Aorta (tissue), 5 donors: ENCODE results near the gene UNKL. TPM values are rescaled to one million over a fixed set of nuclear protein-coding genes. Genes with fewer than 3 reads are reported as not detected.

Experiments used
- ATAC-seq: fragments of 200-7000 bp; cut with Tn5 transposase; one replicate; pipeline ENCODE4 v1.9.1; 2022; ENCODE audit warnings: moderate library complexity; ENCODE audit not compliant: low FRiP score
- DNase-seq, 2 donors: peaks; one replicate each; pipeline ENCODE4 v3.0.0-alpha.2; 2020
- H3K27ac ChIP-seq, 2 donors: one replicate each; pipeline ENCODE4 v1.5.1; 2013; ENCODE audit warnings: low read length in 2 of 2, mild to moderate bottlenecking in 2 of 2, moderate library complexity in 2 of 2, control low read depth in 1 of 2, inconsistent platforms in 1 of 2, low read depth in 1 of 2
- H3K27me3 ChIP-seq, 2 donors: one replicate each; pipeline ENCODE4 v1.6.1; 2013; ENCODE audit warnings: control low read depth in 1 of 2, low read length in 1 of 2, mild to moderate bottlenecking in 1 of 2, moderate library complexity in 1 of 2; ENCODE audit not compliant: insufficient read depth in 2 of 2, control insufficient read depth in 1 of 2
- H3K36me3 ChIP-seq, 2 donors: one replicate each; pipeline ENCODE4 v1.6.1; 2013; ENCODE audit warnings: control low read depth in 1 of 2, low read length in 1 of 2, mild to moderate bottlenecking in 1 of 2; ENCODE audit not compliant: insufficient read depth in 2 of 2, control insufficient read depth in 1 of 2
- H3K4me1 ChIP-seq, 2 donors: one replicate each; pipeline ENCODE4 v1.6.1; 2013; ENCODE audit warnings: low read length in 2 of 2, control low read depth in 1 of 2, mild to moderate bottlenecking in 1 of 2, moderate library complexity in 1 of 2; ENCODE audit not compliant: insufficient read depth in 2 of 2, control insufficient read depth in 1 of 2
- H3K4me3 ChIP-seq, 2 donors: one replicate each; pipeline ENCODE4 v1.5.1; 2013; ENCODE audit warnings: low read length in 2 of 2, control low read depth in 1 of 2, mild to moderate bottlenecking in 1 of 2
- H3K9me3 ChIP-seq: one replicate; pipeline ENCODE4 v1.6.1; 2013; ENCODE audit warnings: mild to moderate bottlenecking, low read length; ENCODE audit not compliant: control insufficient read depth
- WGBS, 2 donors: extraction: QIAGEN DNeasy Blood & Tissue Kit; methylation state at CpG; one replicate each; pipeline ENCODE4 v1.1.7; 2013; 5-methylcytosine and 5-hydroxymethylcytosine counted together
- intact Hi-C, 2 donors: fragments of 100-400 bp; cut with DNase I; formaldehyde crosslinking; loops; one replicate each; pipeline versions ENCODE4 v1.14.2 to v1.15.0; 2022
- polyA plus RNA-seq, 2 donors: library from polyadenylated mRNA; stranded (reverse); fragments of 200-250 nt; gene quantifications; one replicate each; pipeline ENCODE4 v1.2.3, GENCODE V29; 2013
- total RNA-seq, 2 donors: library from RNA; stranded (reverse); fragmentation: NEBNext Ultra II Directional; extraction: Animal tissue kit (Norgen Biotek cat#: 25700); gene quantifications; one replicate each; pipeline ENCODE4 v1.2.1, GENCODE V29; 2021
- donor health status: healthy with polysubstance abuse.
- donor health status: Bipolar disorder and iron deficiency.
- donor health status: DM: no; HTN: no; CAD: no.
- donor health status: DM: no; HTN: no; CAD: no.
- donor health status: DM: yes; HTN: yes; CAD: no.

The UNKL gene
- total and polyA plus RNA-seq, 4 donors, result 8.8 to 34.6 (median 22.6) TPM

DNA sequence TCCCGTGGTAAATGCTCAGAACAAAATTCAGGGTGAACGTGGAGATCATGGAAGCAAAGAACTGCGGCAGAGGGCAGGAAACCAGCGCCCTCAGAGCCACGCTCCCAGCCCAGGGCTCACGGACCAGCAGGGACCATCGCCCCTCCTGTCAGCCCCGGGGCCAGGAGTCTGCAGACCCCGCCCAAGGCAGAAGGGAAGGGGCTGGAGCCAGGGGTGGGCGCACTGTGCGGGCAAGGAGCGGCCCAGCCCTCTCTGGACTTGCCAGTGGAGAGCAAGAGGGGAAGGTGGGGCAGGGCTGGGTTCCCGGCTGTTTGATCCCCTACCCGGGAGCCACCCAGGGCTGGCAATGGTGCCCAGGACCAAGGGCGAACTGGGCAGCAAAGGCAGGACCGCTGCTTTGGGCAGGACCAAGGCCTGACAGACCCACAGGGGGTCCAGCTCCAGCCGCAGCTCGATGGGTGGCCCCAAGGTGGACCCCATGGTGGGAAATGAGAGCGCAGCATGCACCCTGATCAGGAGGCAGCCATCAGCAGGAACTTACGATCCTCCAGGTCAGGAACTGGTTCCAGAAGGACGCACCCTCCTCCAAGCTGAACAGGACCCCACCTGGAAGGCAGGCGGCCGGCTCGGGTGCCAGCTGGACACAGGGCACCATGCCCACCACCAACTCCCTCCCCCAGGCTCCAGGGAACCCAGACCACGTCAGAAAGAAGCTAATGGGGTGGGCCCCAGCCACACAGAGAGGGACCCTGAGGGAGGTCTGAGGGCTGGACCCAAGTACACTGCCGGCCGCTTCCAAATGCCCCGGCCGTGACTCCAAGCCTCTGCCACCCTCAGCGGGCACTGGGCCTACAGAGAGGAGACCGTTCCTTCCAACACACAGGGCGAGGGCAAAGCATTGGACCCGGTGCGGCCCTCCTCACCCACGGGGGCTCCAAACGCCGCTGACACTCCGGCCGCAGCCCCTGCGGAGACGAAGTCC lies 41.0 kb upstream of the UNKL start:
- intact Hi-C loops, result no loop called here
- H3K36me3 ChIP-seq, result peaks cover 0 to 6% of the 10 kb centered on the region in 2 donors
- H3K4me1 ChIP-seq, result no peaks in the 10 kb centered on the region
- no peak overlapping the region for H3K4me3 ChIP-seq
- WGBS, 2 donors, result 92 to 94% methylated on average over 40 to 41 of the region's 41 CpGs
- H3K9me3 ChIP-seq, result no peaks in the 10 kb centered on the region
- no peaks in the 10 kb centered on the region for H3K27me3 ChIP-seq
- no peak overlapping the region for H3K27ac ChIP-seq
- ATAC-seq (no peak), DNase-seq (no peak)

DNA sequence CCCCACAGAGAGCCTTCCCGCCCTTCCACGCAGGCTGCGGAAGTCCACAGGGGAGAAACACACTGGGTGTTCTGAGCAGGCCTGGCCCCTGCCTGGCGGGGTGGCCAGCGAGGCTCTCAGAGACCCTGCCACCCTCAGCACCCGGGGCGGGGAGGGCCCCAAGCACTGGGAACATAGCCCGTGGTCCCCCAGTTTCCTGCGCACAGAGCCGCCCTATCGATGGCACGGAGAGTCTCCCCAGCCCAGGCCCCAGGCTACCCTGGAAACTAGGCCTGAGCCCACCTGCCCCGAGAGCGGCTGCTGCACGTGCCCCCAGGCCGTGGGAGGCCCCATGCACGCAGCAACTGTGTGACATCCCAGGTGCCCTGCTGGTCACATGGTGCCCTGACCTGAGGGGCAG lies 40.1 kb upstream of the UNKL start:
- no peak overlapping the region for H3K4me3 ChIP-seq
- no peaks in the 10 kb centered on the region for H3K4me1 ChIP-seq
- no peak for DNase-seq
- 92 to 93% methylated on average over 17 of the region's 17 CpGs for WGBS, 2 donors
- peaks cover 0 to 6% of the 10 kb centered on the region in 2 donors for H3K36me3 ChIP-seq
- ATAC-seq, result no peak
- no peak overlapping the region for H3K27ac ChIP-seq
- H3K9me3 ChIP-seq, result no peaks in the 10 kb centered on the region
- H3K27me3 ChIP-seq, result no peaks in the 10 kb centered on the region
- intact Hi-C loops, result no loop called here

DNA sequence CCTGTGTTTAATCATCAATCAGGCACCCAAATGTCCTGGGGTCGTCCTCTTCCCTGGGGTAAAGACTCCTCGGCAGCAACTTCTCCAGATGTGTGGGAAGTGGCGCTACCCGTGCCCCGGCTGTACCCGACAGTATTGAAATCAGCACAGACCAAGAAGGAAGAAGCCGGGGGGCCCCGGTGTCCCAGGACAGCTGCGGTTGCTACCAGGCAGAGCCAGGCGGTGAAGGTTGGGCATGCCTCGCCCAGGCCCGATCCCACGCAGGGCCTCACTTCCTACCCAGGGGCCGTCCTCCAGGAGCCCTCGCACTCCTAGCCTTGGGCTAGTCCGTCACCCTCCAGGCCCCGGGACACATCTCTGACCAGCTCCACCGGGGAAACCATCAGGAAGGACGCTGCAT lies 38.8 kb upstream of the UNKL start:
- DNase-seq (no peak), ATAC-seq (no peak)
- no peaks in the 10 kb centered on the region for H3K4me1 ChIP-seq
- H3K4me3 ChIP-seq, result no peak overlapping the region
- H3K27me3 ChIP-seq, result no peaks in the 10 kb centered on the region
- peaks cover 0 to 6% of the 10 kb centered on the region in 2 donors for H3K36me3 ChIP-seq
- H3K9me3 ChIP-seq, result no peaks in the 10 kb centered on the region
- WGBS, 2 donors, result 94 to 96% methylated on average over 18 to 19 of the region's 19 CpGs
- no peak overlapping the region for H3K27ac ChIP-seq
- intact Hi-C loops, result no loop called here

DNA sequence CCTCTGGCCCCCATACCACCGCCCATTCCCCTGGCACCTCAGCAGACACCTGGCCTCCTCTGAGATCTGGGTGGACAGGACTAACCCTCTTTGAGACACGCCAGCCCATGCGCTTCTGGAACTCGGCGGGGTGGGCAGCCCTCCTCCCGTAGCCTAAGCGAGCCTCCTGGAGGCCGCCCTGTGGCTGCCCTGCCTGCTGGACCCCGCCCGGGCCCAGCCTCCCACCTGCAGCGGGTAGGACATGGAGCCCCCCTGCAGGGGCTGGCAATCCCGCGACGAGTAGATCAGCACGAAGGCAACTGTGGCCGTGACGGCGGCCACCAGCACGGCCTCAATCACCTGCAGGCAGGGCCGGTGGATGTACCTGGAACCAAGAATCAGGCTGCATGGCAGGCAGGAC lies 38.0 kb upstream of the UNKL start:
- no peak for DNase-seq
- WGBS, 2 donors, result 93 to 95% methylated on average over 20 of the region's 20 CpGs
- Histone ChIP-seq H3K4me1 (no peaks in the 10 kb centered on the region), H3K36me3 (peaks cover 0 to 6% of the 10 kb centered on the region in 2 donors), H3K4me3 (no peak overlapping the region), H3K9me3 (no peaks in the 10 kb centered on the region), H3K27me3 (no peaks in the 10 kb centered on the region), H3K27ac (no peak overlapping the region)
- intact Hi-C loops, result no loop called here
- no peak for ATAC-seq

DNA sequence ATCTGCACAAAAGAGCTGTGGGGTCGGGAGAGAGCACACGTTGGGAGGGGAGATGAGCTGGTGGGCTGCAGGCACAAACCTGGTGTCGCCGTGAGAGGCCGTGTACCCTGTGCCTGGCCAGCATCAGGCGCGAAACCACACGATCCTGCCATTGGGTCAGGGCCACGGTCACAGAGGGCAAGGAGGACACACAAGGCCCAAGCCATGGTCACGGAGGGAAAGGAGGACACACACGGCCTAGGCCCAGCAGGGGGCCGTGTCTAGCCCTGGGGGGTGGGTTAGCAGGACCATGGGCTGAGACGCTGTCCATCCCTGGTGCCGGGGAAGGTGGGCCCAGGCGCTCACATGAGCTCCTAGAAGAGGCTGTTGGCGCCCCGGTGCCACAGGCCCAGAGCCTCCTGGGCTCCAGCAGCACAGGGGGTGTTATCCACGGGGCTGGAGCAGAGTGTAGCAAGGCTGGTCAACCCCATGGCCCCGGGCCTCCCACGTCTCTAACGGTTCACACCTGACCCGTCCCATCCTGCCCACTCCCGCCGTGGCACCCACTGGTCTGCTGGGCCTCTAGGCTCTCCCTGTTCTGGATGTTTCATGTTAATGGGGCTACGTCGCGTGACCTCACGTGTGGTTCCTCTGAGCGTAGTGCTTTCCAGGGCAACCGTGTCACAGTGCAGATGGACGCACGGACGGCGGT lies 37.3 kb upstream of the UNKL start:
- ATAC-seq, result no peak
- no peak overlapping the region for H3K4me3 ChIP-seq
- no peak for DNase-seq
- 93 to 94% methylated on average over 34 of the region's 34 CpGs for WGBS, 2 donors
- no peaks in the 10 kb centered on the region for H3K9me3 ChIP-seq
- intact Hi-C loops, result no loop called here
- H3K27ac ChIP-seq, result no peak overlapping the region
- peaks cover 0 to 6% of the 10 kb centered on the region in 2 donors for H3K36me3 ChIP-seq
- H3K27me3 ChIP-seq, result no peaks in the 10 kb centered on the region
- H3K4me1 ChIP-seq, result no peaks in the 10 kb centered on the region

DNA sequence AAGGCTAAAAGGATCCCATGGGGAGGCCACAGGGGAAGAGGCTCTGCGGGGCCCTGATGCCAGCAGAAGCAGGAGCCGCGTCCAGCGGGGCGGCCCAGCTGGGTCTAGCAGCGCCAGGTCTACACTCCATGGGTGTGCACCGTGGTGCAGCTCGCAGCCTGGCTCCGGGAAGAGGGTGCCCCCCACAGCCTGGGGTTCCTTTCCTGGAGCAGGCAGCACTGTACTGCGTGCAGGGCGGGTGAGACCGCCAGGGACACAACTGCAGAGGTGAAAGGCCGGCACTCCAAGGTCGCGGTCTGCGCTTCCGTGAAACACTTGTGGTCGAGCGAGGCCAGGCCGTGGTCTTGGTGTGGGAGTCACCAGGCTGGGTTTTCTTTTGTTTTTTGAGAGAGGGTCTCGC lies 36.3 kb upstream of the UNKL start:
- Histone ChIP-seq H3K27ac (no peak overlapping the region), H3K36me3 (peaks cover 0 to 6% of the 10 kb centered on the region in 2 donors), H3K4me3 (no peak overlapping the region), H3K27me3 (no peaks in the 10 kb centered on the region), H3K9me3 (no peaks in the 10 kb centered on the region), H3K4me1 (no peaks in the 10 kb centered on the region)
- ATAC-seq, result no peak
- no peak for DNase-seq
- 96 to 98% methylated on average over 21 of the region's 21 CpGs for WGBS, 2 donors
- intact Hi-C loops, result no loop called here

- H3K9me3 ChIP-seq, result no peaks in the 10 kb centered on the region
- WGBS, 2 donors, result 91 to 93% methylated on average over 29 of the region's 29 CpGs
- intact Hi-C loops, result no loop called here
- DNase-seq, result no peak
- H3K36me3 ChIP-seq, result peaks cover 0 to 6% of the 10 kb centered on the region in 2 donors
- ATAC-seq, result no peak
- H3K4me3 ChIP-seq, result no peak overlapping the region
- H3K4me1 ChIP-seq, result no peaks in the 10 kb centered on the region
- H3K27me3 ChIP-seq, result no peaks in the 10 kb centered on the region
- no peak overlapping the region for H3K27ac ChIP-seq
Observed at GRCh38 chr16:1450218-1450617, 35.7 kb upstream of the UNKL start.

- WGBS, 2 donors, result 95 to 96% methylated on average over 25 of the region's 25 CpGs
- no peak overlapping the region for H3K27ac ChIP-seq
- no peaks in the 10 kb centered on the region for H3K27me3 ChIP-seq
- peaks cover 0 to 6% of the 10 kb centered on the region in 2 donors for H3K36me3 ChIP-seq
- intact Hi-C loops, result no loop called here
- DNase-seq (no peak), ATAC-seq (no peak)
- H3K4me3 ChIP-seq, result no peak overlapping the region
- no peaks in the 10 kb centered on the region for H3K9me3 ChIP-seq
- H3K4me1 ChIP-seq, result no peaks in the 10 kb centered on the region
Observed at GRCh38 chr16:1449201-1449788, 34.8 kb upstream of the UNKL start.
